ENCODE results near the gene SETBP1. TPM values are rescaled to one million over a fixed set of nuclear protein-coding genes. Genes with fewer than 3 reads are reported as not detected.

The SETBP1 gene
- total and polyA plus RNA-seq, 2 donors from 2014 or later, result 2.7 to 71.7 TPM

- intact Hi-C loops (cut with DNase I), result no loop called here
Measured at GRCh38 chr18:44960580-44960979, 279.9 kb downstream of the SETBP1 start.

DNA sequence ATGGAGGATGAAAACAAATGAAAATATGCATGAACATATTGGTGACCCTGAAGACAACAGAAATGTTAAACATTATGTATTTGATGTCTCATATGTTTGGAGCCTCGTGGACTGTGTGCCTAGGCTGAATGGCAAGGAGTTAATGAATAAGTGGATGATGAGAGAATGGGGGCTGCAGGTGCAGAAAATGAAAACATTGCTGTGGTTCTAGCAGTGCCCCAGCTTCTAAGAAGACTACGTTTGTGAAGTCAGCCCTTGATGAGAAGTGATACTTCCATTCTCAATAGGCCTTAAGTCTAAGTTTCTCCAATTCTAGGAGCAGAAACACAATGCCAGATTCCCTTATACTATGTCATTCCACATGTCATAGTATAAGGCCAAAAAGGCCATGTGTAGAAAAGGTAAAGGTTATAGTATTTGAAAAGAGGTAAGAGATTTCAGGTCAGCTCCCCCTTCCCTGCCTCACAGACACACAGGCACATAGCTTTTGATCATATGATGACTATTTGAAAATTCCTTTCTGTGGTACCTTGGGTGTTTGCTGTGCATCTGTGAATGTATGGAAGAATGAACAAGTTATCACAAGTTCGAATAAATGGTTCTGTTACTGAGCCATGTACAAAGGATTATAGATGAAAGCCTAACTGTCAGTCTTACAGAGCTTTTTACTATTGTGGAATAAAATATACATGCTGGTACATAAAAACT lies 280.8 kb downstream of the SETBP1 start:
- Histone ChIP-seq H3K4me1 (ENCODE audit: control insufficient read depth in 2 of 3, insufficient read depth in 2 of 3, low read depth in 1 of 3, low read length in 3 of 3) (no peaks in the 10 kb centered on the region), H3K4me3 (ENCODE audit: low read length in 3 of 3) (no peak overlapping the region), H3K9ac (ENCODE audit: low read length in 3 of 3) (no peak overlapping the region), H3K27me3 (ENCODE audit: control insufficient read depth, insufficient read depth, low read length) (no peaks in the 10 kb centered on the region), H3K9me3 (ENCODE audit: control insufficient read depth in 2 of 3, insufficient read depth in 1 of 3, low read length in 3 of 3) (no peaks in the 10 kb centered on the region), H3K27ac (ENCODE audit: low read depth in 2 of 2, low read length in 2 of 2) (no peak overlapping the region), H3K36me3 (ENCODE audit: control insufficient read depth in 2 of 3, insufficient read depth in 3 of 3, low read length in 3 of 3) (no peaks in the 10 kb centered on the region)
- no peak for TF ChIP-seq CTCF (IDR thresholded peaks at IDR 0.05; ENCODE audit: borderline replicate concordance, extremely low read depth, insufficient read depth)
- DNase-seq (no peak), FAIRE-seq (no peak)
- intact Hi-C loops (cut with DNase I), result no loop called here

More at GRCh38 chr18:44960580-44960979, 279.9 kb downstream of the SETBP1 start:
- Histone ChIP-seq H3K4me3 (ENCODE audit: low read length in 3 of 3) (no peak overlapping the region), H3K27me3 (ENCODE audit: control insufficient read depth, insufficient read depth, low read length) (no peaks in the 10 kb centered on the region), H3K27ac (ENCODE audit: low read depth in 2 of 2, low read length in 2 of 2) (no peak overlapping the region), H3K4me1 (ENCODE audit: control insufficient read depth in 2 of 3, insufficient read depth in 2 of 3, low read depth in 1 of 3, low read length in 3 of 3) (no peaks in the 10 kb centered on the region), H3K9ac (ENCODE audit: low read length in 3 of 3) (no peak overlapping the region), H3K36me3 (ENCODE audit: control insufficient read depth in 2 of 3, insufficient read depth in 3 of 3, low read length in 3 of 3) (no peaks in the 10 kb centered on the region), H3K9me3 (ENCODE audit: control insufficient read depth in 2 of 3, insufficient read depth in 1 of 3, low read length in 3 of 3) (no peaks in the 10 kb centered on the region)
- no peak for DNase-seq
- FAIRE-seq, result no peak
- no peak for TF ChIP-seq CTCF (IDR thresholded peaks at IDR 0.05; ENCODE audit: borderline replicate concordance, extremely low read depth, insufficient read depth)

DNA sequence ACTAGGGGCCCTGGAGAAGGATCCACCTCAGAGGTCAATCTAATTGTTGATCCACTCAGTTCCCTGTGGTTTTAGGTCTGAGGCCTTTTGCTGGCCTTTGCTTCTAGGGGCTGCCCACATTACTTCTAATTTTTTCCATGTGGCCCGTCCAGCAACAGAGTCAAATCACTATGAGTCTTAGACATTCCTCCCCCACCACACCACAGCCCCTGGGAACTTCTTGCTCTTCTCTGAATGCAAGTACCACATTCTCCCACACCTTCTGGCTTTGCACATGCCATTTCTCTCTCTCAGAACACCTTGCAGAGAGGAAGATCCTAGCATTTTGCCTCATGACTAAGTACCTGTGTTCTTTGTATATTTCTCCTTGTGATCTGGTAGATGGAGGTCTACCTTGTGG lies 286.9 kb downstream of the SETBP1 start:
- no peak for DNase-seq
- no peak for FAIRE-seq
- intact Hi-C loops (cut with DNase I), result no loop called here

More for the DNA sequence above, 286.9 kb downstream of the SETBP1 start:
- Histone ChIP-seq H3K4me3 (ENCODE audit: low read length in 3 of 3) (no peak overlapping the region), H3K27me3 (ENCODE audit: control insufficient read depth, insufficient read depth, low read length) (no peaks in the 10 kb centered on the region), H3K36me3 (ENCODE audit: control insufficient read depth in 2 of 3, insufficient read depth in 3 of 3, low read length in 3 of 3) (no peaks in the 10 kb centered on the region), H3K9me3 (ENCODE audit: control insufficient read depth in 2 of 3, insufficient read depth in 1 of 3, low read length in 3 of 3) (no peaks in the 10 kb centered on the region), H3K4me1 (ENCODE audit: control insufficient read depth in 2 of 3, insufficient read depth in 2 of 3, low read depth in 1 of 3, low read length in 3 of 3) (peaks cover 0 to 10% (median 9%) of the 10 kb centered on the region in 3 donors), H3K27ac (ENCODE audit: low read depth in 2 of 2, low read length in 2 of 2) (no peak overlapping the region), H3K9ac (ENCODE audit: low read length in 3 of 3) (no peak overlapping the region)
- TF ChIP-seq CTCF (IDR thresholded peaks at IDR 0.05; ENCODE audit: borderline replicate concordance, extremely low read depth, insufficient read depth), result no peak

Measured in kidney (tissue), 14 donors.